Activated CD4-positive, alpha-beta T cell treated with anti-CD3 and anti-CD28 coated beads, Interleukin-2, amount 10 ng/mL, durations not matched to agents 7 days and 5 days (primary cell): ENCODE results near the gene PRLR. TPM values are rescaled to one million over a fixed set of nuclear protein-coding genes. Genes with fewer than 3 reads are reported as not detected.

Experiments used
- CTCF ChIA-PET: fragments of 350-600 bp; sonication (Branson Sonifier 250); formaldehyde crosslinking; loops from one replicate; lab custom pipeline; 2021; ENCODE audit warnings: antibody characterized with exemption; lab: Charles Lee
- POLR2A ChIA-PET: fragments of 350-600 bp; sonication (Branson Sonifier 250); formaldehyde crosslinking; loops from one replicate; lab custom pipeline; 2021; ENCODE audit warnings: antibody characterized with exemption; lab: Charles Lee
- DNase-seq: peaks from one replicate; pipeline ENCODE4 v3.0.0-alpha.2; 2020
- H3K27ac Mint-ChIP-seq: one replicate; pipeline ENCODE4 v1.8.0; 2021; ENCODE audit warnings: mild to moderate bottlenecking, moderate library complexity, mixed read lengths
- H3K27me3 Mint-ChIP-seq: one replicate; pipeline ENCODE4 v1.8.0; 2021; ENCODE audit warnings: mixed read lengths
- H3K36me3 Mint-ChIP-seq: one replicate; pipeline ENCODE4 v1.8.0; 2021; ENCODE audit warnings: low read depth, mixed read lengths
- H3K4me1 Mint-ChIP-seq: one replicate; pipeline ENCODE4 v1.8.0; 2021; ENCODE audit warnings: mixed read lengths
- H3K4me3 Mint-ChIP-seq: one replicate; pipeline ENCODE4 v1.8.0; 2021; ENCODE audit warnings: mild to moderate bottlenecking, moderate library complexity, mixed read lengths
- H3K9me3 Mint-ChIP-seq: one replicate; pipeline ENCODE4 v1.8.0; 2021; ENCODE audit warnings: mixed read lengths
- total RNA-seq, 2 experiments: library from RNA; stranded (reverse); gene quantifications; one replicate each; pipeline ENCODE4 v1.2.3, GENCODE V29; 2021

Gene PRLR
- total RNA-seq, 2 experiments from 2014 or later: not detected

DNA sequence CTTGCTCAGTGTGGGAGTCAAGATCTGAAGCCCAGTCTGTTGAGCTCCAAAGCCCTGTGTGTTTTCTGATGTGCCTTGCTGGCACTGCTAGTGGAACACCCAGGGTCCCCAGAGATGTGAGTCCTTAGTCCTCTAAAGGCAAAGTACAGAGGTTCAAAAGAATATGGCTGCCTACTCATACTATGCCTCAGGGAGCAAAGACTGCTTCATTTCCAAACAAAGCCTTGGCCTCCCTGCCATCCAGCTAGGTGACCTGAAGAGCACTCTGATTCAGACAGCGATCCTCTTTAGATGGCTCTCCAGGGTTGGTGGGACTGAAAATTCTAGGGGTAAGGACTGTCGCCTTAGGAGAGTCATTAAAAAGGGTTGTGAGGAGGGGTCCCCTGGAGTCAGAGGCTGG is 2.0 kb downstream of the PRLR start:
- peaks cover 72% of the 10 kb centered on the region for H3K27me3 Mint-ChIP-seq
- POLR2A ChIA-PET: no interaction called here

DNA sequence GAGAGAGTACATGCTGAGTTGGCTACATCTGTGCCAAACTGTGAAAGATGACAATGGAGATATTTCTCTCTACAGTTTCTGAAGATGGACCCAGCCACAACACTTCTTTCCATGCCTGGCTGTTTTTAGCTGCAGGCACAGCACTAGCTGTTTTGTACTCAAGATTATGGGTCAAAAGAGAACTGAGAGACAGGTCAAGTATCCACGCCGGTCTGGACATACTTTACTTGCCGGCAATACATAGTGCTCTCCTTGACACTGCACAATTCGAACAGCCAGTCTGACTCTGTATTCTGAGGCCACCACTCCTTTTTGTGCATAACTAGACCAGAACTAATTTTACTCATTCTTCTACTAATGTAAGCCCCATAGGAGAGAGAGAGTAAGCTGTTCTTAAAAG is 2.6 kb downstream of the PRLR start:
- Mint-ChIP-seq H3K27ac (no peak overlapping the region), H3K27me3 (peaks cover 71% of the 10 kb centered on the region), H3K36me3 (no peaks in the 10 kb centered on the region), H3K4me1 (peaks cover 7% of the 10 kb centered on the region), H3K4me3 (no peak overlapping the region), H3K9me3 (no peaks in the 10 kb centered on the region)
- CTCF ChIA-PET: no interaction called here
- POLR2A ChIA-PET: no interaction called here
- DNase-seq: no peak

More for the DNA sequence above, 2.0 kb downstream of the PRLR start:
- Mint-ChIP-seq H3K4me3 (no peak overlapping the region), H3K27ac (no peak overlapping the region), H3K9me3 (no peaks in the 10 kb centered on the region), H3K36me3 (no peaks in the 10 kb centered on the region), H3K4me1 (peaks cover 7% of the 10 kb centered on the region)
- CTCF ChIA-PET: no interaction called here
- DNase-seq: no peak

DNA sequence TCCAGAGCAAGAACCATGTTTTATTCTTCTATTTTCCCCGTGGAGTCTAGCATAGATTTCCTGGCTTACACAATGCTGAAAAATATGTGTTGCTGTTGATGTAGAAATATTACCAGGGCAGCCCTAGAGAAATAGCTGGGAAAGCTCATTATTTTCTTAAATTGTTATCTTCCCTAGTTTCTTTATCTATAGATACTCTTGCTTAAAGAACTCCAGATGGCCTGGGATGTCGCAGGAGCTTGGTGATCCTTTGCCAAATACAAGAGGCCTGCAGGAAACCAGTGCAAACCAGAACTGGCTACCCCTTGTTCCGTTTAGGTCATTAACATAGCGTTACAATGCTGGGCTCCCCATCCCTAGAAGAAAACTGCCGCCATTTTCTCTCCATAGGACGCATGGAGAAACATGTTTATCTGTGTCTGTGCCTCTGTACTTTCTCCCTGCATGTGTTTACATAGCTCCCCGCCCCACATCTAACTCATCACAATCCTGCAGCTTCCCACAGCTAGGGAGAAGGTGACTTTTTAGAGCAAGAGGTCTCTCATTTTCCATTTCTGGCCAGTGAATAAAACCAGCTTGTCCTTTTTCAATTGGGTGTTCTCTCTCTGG is 6.4 kb downstream of the PRLR start:
- Mint-ChIP-seq H3K4me1 (no peaks in the 10 kb centered on the region), H3K27me3 (peaks cover 42% of the 10 kb centered on the region), H3K36me3 (no peaks in the 10 kb centered on the region), H3K27ac (no peak overlapping the region), H3K4me3 (no peak overlapping the region), H3K9me3 (no peaks in the 10 kb centered on the region)
- ChIA-PET POLR2A (no interaction called here), CTCF (interaction anchor here (2.9 kb wide), 1 partner anchor 10 kb away, joined by 8 read pairs; no protein-coding TSS in a partner anchor)
- no peak for DNase-seq

- ChIA-PET POLR2A (no interaction called here), CTCF (interaction anchor here (0.8 kb wide), 1 partner anchor 9 kb away, joined by 4 read pairs; the partner anchor contains the start of gene PRLR)
- DNase-seq: no peak
- no peaks in the 10 kb centered on the region for H3K9me3 Mint-ChIP-seq
- H3K27ac Mint-ChIP-seq: no peak overlapping the region
- H3K36me3 Mint-ChIP-seq: no peaks in the 10 kb centered on the region
- H3K4me3 Mint-ChIP-seq: no peak overlapping the region
- H3K4me1 Mint-ChIP-seq: no peaks in the 10 kb centered on the region
- peaks cover 17% of the 10 kb centered on the region for H3K27me3 Mint-ChIP-seq
Observed at GRCh38 chr5:35220967-35221366, 9.3 kb downstream of the PRLR start.

DNA sequence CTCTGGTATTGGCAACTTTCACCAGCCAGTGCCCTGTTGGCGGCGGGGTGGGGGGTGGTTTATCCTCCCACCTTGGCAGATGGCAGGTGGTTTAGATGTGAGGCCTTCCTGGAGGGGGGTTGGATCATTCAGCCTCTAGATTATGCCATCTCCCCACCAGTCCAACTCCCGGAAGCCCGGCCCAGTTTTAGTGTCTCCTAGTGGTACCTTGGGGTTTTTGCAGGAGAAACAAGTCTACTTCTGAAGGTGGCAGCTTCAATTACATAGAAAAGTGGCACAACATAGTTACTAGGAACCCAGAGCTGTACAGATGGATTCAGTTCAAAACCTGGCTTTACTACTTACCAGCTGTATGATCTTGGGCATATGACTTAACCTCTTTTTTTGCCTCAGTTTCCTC is 11.3 kb downstream of the PRLR start:
- CTCF ChIA-PET: no interaction called here
- H3K27ac Mint-ChIP-seq: no peak overlapping the region

DNA sequence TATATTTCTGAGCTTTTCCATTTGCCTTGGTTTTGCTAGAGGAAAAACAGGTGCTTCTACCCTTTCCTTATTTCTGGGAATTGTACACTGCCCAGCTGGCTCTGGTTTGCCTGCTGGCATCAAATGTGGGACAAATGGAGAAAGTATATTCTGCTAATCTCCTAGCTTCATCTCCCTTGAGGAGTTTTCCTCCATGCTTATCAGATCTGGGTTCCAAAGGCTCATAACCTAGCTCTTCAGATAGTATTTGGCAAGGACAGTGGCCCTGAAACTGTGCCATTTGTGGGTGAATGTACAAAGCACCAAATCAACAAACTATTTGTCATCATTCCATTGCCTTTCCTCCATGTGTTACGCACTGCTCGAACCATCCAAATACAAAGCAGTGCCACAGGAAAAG is 16.2 kb downstream of the PRLR start:
- H3K27me3 Mint-ChIP-seq: peaks cover 4% of the 10 kb centered on the region
- no peak for DNase-seq
- no peaks in the 10 kb centered on the region for H3K36me3 Mint-ChIP-seq
- no peak overlapping the region for H3K4me3 Mint-ChIP-seq
- H3K9me3 Mint-ChIP-seq: peaks cover 2% of the 10 kb centered on the region
- ChIA-PET POLR2A (interaction anchor here (0.6 kb wide), 1 partner anchor 398 kb away, joined by 3 read pairs; no protein-coding TSS in a partner anchor), CTCF (interaction anchor here (1.4 to 2.1 kb wide), 2 partner anchors 9 to 12 kb away, joined by 6 to 8 read pairs; no protein-coding TSS in a partner anchor)
- no peaks in the 10 kb centered on the region for H3K4me1 Mint-ChIP-seq
- H3K27ac Mint-ChIP-seq: no peak overlapping the region

More for the DNA sequence above, 11.3 kb downstream of the PRLR start:
- Mint-ChIP-seq H3K36me3 (no peaks in the 10 kb centered on the region), H3K9me3 (peaks cover 2% of the 10 kb centered on the region), H3K4me3 (no peak overlapping the region), H3K4me1 (no peaks in the 10 kb centered on the region), H3K27me3 (peaks cover 10% of the 10 kb centered on the region)
- no peak for DNase-seq
- POLR2A ChIA-PET: no interaction called here

GRCh38 chr5:35213608-35214007 is 16.7 kb downstream of the PRLR start:
- no peak overlapping the region for H3K4me3 Mint-ChIP-seq
- H3K9me3 Mint-ChIP-seq: peaks cover 2% of the 10 kb centered on the region
- no peak overlapping the region for H3K27ac Mint-ChIP-seq
- POLR2A ChIA-PET: interaction anchor here (0.6 kb wide), 1 partner anchor 399 kb away, joined by 3 read pairs; no protein-coding TSS in a partner anchor
- no peak for DNase-seq
- CTCF ChIA-PET: interaction anchor here (1.4 to 2.1 kb wide), 2 partner anchors 10 to 13 kb away, joined by 6 to 8 read pairs; no protein-coding TSS in a partner anchor
- H3K4me1 Mint-ChIP-seq: no peaks in the 10 kb centered on the region
- H3K36me3 Mint-ChIP-seq: no peaks in the 10 kb centered on the region
- H3K27me3 Mint-ChIP-seq: peaks cover 4% of the 10 kb centered on the region

DNA sequence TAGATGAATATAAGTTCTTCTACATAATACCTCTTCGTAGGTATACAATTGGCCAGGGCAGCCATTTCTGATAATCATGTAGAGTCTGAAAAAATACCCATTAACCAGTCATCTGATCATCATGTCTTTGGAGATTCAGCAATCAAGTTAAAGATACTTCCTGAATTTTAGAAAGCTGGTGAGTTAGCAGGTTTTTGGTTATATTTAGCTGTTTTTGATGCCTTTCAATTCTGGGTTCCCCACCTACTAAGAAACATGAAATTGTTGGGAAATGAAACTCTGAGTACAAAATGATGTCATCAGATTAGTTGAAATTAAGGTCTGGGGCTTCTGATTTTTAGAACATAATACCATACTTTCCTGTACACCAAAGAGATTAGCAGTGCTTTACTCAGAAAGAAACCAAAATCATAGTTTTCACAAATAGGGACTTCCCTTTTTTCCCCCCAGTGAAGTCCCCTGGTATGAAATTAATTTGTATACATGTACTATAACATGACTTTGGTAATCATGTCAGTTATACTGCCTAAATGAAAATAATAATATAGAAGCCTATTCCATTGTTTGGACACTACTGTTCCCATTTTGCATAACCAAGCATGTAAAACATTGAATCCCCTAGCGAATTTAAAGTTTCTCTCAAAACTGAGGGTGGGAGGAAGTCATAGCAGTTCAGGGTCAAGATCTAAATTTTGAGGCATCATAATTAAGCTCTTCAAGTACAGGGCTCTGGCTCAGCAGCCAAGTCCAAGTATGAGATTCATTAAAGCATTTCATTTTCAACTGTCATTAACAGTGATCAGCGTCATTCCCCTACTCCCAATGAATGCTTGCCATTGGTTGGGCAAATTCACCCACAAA is 17.9 kb downstream of the PRLR start:
- H3K27me3 Mint-ChIP-seq: peaks cover 9% of the 10 kb centered on the region
- no peak for DNase-seq

GRCh38 chr5:35209862-35210261 is 20.4 kb downstream of the PRLR start:
- H3K27me3 Mint-ChIP-seq: peaks cover 18% of the 10 kb centered on the region
- H3K27ac Mint-ChIP-seq: no peak overlapping the region
- CTCF ChIA-PET: interaction anchor here (0.7 kb wide), 1 partner anchor 819 kb away, joined by 4 read pairs; no protein-coding TSS in a partner anchor
- H3K4me1 Mint-ChIP-seq: no peaks in the 10 kb centered on the region
- no peak for DNase-seq
- no peaks in the 10 kb centered on the region for H3K36me3 Mint-ChIP-seq
- H3K4me3 Mint-ChIP-seq: no peak overlapping the region
- H3K9me3 Mint-ChIP-seq: no peaks in the 10 kb centered on the region
- POLR2A ChIA-PET: no interaction called here

More for the DNA sequence above, 17.9 kb downstream of the PRLR start:
- Mint-ChIP-seq H3K36me3 (no peaks in the 10 kb centered on the region), H3K9me3 (peaks cover 2% of the 10 kb centered on the region), H3K27ac (no peak overlapping the region), H3K4me1 (no peaks in the 10 kb centered on the region), H3K4me3 (no peak overlapping the region)
- POLR2A ChIA-PET: no interaction called here
- CTCF ChIA-PET: interaction anchor here (0.6 to 2.1 kb wide), 4 partner anchors 11 to 1056 kb away, joined by 3 to 8 read pairs (median 4); no protein-coding TSS in a partner anchor

GRCh38 chr5:35205606-35206005 is 24.7 kb downstream of the PRLR start:
- Mint-ChIP-seq H3K27me3 (peaks cover 34% of the 10 kb centered on the region), H3K27ac (no peak overlapping the region), H3K4me1 (no peaks in the 10 kb centered on the region), H3K4me3 (no peak overlapping the region), H3K9me3 (no peaks in the 10 kb centered on the region), H3K36me3 (no peaks in the 10 kb centered on the region)
- DNase-seq: no peak
- ChIA-PET POLR2A (no interaction called here), CTCF (no interaction called here)

DNA sequence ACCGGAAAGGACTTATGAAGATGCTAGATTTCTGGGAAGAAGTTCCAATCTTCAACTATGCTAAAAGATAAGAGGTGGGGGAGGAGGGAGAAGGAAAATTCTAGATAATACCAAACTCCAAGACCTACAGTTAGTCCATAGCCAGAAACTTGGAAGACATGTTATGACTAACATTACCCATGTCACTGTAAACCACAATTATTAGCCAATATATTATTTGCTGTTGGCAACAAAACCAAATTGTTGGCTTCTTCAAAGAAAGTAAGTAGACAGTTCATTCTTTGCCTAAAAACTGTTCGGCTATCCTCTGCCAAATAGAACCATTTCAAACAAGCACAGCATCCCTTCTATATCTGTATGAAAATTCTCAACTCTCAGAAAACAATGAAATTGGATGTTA is 25.1 kb downstream of the PRLR start:
- H3K9me3 Mint-ChIP-seq: no peaks in the 10 kb centered on the region
- ChIA-PET CTCF (no interaction called here), POLR2A (no interaction called here)
- H3K36me3 Mint-ChIP-seq: no peaks in the 10 kb centered on the region
- DNase-seq: no peak
- peaks cover 34% of the 10 kb centered on the region for H3K27me3 Mint-ChIP-seq
- no peak overlapping the region for H3K4me3 Mint-ChIP-seq
- no peak overlapping the region for H3K27ac Mint-ChIP-seq
- no peaks in the 10 kb centered on the region for H3K4me1 Mint-ChIP-seq

- ChIA-PET CTCF (no interaction called here), POLR2A (no interaction called here)
- Mint-ChIP-seq H3K4me1 (no peaks in the 10 kb centered on the region), H3K27me3 (peaks cover 35% of the 10 kb centered on the region), H3K4me3 (no peak overlapping the region), H3K27ac (no peak overlapping the region), H3K36me3 (no peaks in the 10 kb centered on the region), H3K9me3 (no peaks in the 10 kb centered on the region)
- no peak for DNase-seq
Observed at GRCh38 chr5:35203403-35203802, 26.9 kb downstream of the PRLR start.
